ENCODE measurements around the gene MAGI2.

The MAGI2 gene

DNA sequence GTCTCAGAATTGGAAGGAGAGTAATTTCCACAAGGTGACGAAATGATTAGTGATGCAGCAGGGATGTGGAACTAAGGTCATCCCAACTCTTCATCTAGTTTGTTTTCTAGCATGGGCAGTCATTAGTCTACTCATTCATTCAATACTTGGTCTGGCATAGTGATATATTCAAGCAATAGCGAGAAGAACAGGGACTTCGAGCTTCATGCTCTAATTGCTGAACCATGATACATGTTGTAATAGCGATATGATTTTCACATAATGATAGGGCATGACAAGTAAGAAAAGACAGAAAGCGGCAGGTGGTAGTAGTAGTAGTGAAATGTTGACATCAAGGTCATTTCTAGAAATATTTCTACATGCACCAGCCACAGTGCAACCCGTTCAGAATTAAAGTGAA lies 1002.8 kb downstream of the MAGI2 start:
- Histone ChIP-seq H3K27ac (ENCODE audit: poor library complexity, severe bottlenecking) (no peak overlapping the region), H3K27me3 (ENCODE audit: insufficient read depth, poor library complexity, severe bottlenecking) (peaks cover 7% of the 10 kb centered on the region), H3K4me3 (ENCODE audit: severe bottlenecking) (no peak overlapping the region), H3K4me1 (ENCODE audit: insufficient read depth, poor library complexity, severe bottlenecking) (no peaks in the 10 kb centered on the region), H3K9me3 (ENCODE audit: severe bottlenecking) (no peaks in the 10 kb centered on the region), H3K36me3 (ENCODE audit: low read depth) (no peaks in the 10 kb centered on the region)
- DNase-seq (ENCODE audit: low spot score): no peak
- ATAC-seq (ENCODE audit: low read depth): no peak
- no peak for TF ChIP-seq CTCF (IDR thresholded peaks at IDR 0.05; ENCODE audit: poor library complexity, severe bottlenecking)

DNA sequence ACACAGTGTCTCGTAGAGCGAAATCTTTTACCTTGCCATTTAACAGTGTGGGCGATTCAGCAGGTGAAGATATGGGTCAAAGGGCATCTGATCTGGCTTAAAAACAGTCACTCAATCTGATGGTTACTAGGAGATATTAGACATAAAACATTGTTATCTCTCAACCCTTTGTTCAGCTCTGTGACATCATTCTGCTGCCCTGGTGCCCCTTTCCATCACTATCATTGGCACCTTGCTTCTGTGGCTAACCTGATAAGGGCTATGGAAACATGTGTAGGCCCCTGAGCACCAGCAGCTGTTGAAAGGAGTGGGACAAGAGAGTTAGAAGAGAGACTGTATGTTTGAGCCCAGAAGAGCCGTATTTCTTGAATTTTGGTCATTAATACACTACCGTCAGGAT lies 1004.6 kb downstream of the MAGI2 start:
- Histone ChIP-seq H3K4me1 (ENCODE audit: insufficient read depth, poor library complexity, severe bottlenecking) (no peaks in the 10 kb centered on the region), H3K36me3 (ENCODE audit: low read depth) (no peaks in the 10 kb centered on the region), H3K9me3 (ENCODE audit: severe bottlenecking) (no peaks in the 10 kb centered on the region), H3K4me3 (ENCODE audit: severe bottlenecking) (no peak overlapping the region), H3K27me3 (ENCODE audit: insufficient read depth, poor library complexity, severe bottlenecking) (no peaks in the 10 kb centered on the region), H3K27ac (ENCODE audit: poor library complexity, severe bottlenecking) (no peak overlapping the region)
- DNase-seq (ENCODE audit: low spot score): no peak
- TF ChIP-seq CTCF (IDR thresholded peaks at IDR 0.05; ENCODE audit: poor library complexity, severe bottlenecking): no peak
- ATAC-seq (ENCODE audit: low read depth): no peak

- Histone ChIP-seq H3K36me3 (ENCODE audit: low read depth) (no peaks in the 10 kb centered on the region), H3K9me3 (ENCODE audit: severe bottlenecking) (no peaks in the 10 kb centered on the region), H3K27ac (ENCODE audit: poor library complexity, severe bottlenecking) (no peak overlapping the region), H3K27me3 (ENCODE audit: insufficient read depth, poor library complexity, severe bottlenecking) (peaks cover under 1% of the 10 kb centered on the region), H3K4me3 (ENCODE audit: severe bottlenecking) (no peak overlapping the region), H3K4me1 (ENCODE audit: insufficient read depth, poor library complexity, severe bottlenecking) (no peaks in the 10 kb centered on the region)
- DNase-seq (ENCODE audit: low spot score) (no peak), ATAC-seq (ENCODE audit: low read depth) (no peak)
- no peak for TF ChIP-seq CTCF (IDR thresholded peaks at IDR 0.05; ENCODE audit: poor library complexity, severe bottlenecking)
Observed at GRCh38 chr7:78444267-78444666, 1009.2 kb downstream of the MAGI2 start.

- peaks cover 5% of the 10 kb centered on the region for H3K27me3 ChIP-seq (ENCODE audit: insufficient read depth, poor library complexity, severe bottlenecking)
- H3K27ac ChIP-seq (ENCODE audit: poor library complexity, severe bottlenecking): no peak overlapping the region
- DNase-seq (ENCODE audit: low spot score) (no peak), ATAC-seq (ENCODE audit: low read depth) (no peak)
- H3K4me1 ChIP-seq (ENCODE audit: insufficient read depth, poor library complexity, severe bottlenecking): no peaks in the 10 kb centered on the region
- no peaks in the 10 kb centered on the region for H3K36me3 ChIP-seq (ENCODE audit: low read depth)
- no peaks in the 10 kb centered on the region for H3K9me3 ChIP-seq (ENCODE audit: severe bottlenecking)
- no peak for TF ChIP-seq CTCF (IDR thresholded peaks at IDR 0.05; ENCODE audit: poor library complexity, severe bottlenecking)
- no peak overlapping the region for H3K4me3 ChIP-seq (ENCODE audit: severe bottlenecking)
Observed at GRCh38 chr7:78443811-78444210, 1009.7 kb downstream of the MAGI2 start.

- Histone ChIP-seq H3K27ac (ENCODE audit: poor library complexity, severe bottlenecking) (no peak overlapping the region), H3K4me3 (ENCODE audit: severe bottlenecking) (no peak overlapping the region), H3K36me3 (ENCODE audit: low read depth) (no peaks in the 10 kb centered on the region), H3K9me3 (ENCODE audit: severe bottlenecking) (no peaks in the 10 kb centered on the region), H3K4me1 (ENCODE audit: insufficient read depth, poor library complexity, severe bottlenecking) (no peaks in the 10 kb centered on the region), H3K27me3 (ENCODE audit: insufficient read depth, poor library complexity, severe bottlenecking) (peaks cover 11% of the 10 kb centered on the region)
- no peak for ATAC-seq (ENCODE audit: low read depth)
- DNase-seq (ENCODE audit: low spot score): no peak
- TF ChIP-seq CTCF (IDR thresholded peaks at IDR 0.05; ENCODE audit: poor library complexity, severe bottlenecking): no peak
Observed at GRCh38 chr7:78441737-78442136, 1011.7 kb downstream of the MAGI2 start.
